Measurements from ENCODE around the gene RAMACL. TPM values are rescaled to one million over a fixed set of nuclear protein-coding genes. Genes with fewer than 3 reads are reported as not detected.

The RAMACL gene
- total RNA-seq, 1 experiment from 2014 or later, result 0.13 TPM

DNA sequence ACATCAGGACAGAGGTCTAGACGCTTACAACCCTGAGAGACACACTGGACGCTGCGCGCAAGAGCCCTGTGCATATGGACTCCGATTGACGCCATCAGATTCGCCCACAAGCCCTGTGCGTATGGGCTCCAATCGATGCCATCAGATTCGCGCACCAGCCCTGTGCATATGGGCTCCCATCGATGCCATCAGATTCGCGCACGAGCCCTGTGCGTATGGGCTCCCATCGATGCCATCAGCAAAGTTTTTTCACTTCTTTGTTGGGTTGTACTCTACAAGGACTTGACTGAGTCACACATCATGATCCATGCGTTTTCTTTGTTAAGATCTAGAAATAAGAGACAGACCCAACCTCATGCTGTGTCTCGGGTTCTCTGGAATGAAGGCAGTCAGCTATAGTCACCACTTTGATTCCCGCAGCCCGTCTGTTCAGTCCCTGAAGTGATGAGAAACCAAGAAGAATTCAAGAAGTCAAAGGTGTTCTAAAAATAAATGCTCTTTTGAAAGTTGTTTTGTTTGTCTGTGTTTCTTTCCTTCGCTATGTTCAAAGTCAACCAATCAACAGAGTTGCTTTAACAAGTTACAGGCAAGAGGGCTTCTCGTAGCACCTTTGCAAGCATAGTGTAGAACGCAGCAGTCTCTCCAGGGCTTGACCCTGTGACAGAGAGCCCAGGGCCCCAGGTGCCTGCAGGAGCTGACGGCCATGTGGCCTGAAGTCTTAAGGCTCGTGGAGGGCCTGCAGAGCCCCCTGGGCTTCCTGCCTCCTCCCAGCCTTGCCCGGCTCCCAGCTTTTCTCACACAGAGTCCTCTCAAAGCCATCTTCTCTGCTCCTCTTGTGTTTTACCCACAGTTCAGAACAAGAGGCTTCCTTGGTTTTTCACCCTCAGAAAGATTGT lies 32.6 kb upstream of the RAMACL start:
- in situ Hi-C loops (cut with HindIII; ENCODE audit: low pct_unique_long_range_greater_than_20kb, low sequenced_read_pairs), result no loop called here
- Histone ChIP-seq H3K27me3 (ENCODE audit: control insufficient read depth, insufficient read depth, low read length) (peaks cover 14% of the 10 kb centered on the region; the same call in 1 of the 2 replicates), H3K4me1 (ENCODE audit: control insufficient read depth, insufficient read depth, low read length) (no peaks in the 10 kb centered on the region), H3K9me3 (ENCODE audit: control insufficient read depth, insufficient read depth, low read depth, low read length) (no peaks in the 10 kb centered on the region), H3K4me3 (ENCODE audit: low read depth in 2 of 2, low read length in 2 of 2) (no peak overlapping the region), H3K27ac (ENCODE audit: low read length) (no peak overlapping the region), H3K36me3 (ENCODE audit: control insufficient read depth, insufficient read depth, low read length) (no peaks in the 10 kb centered on the region)
- intact Hi-C loops (cut with micrococcal nuclease; ENCODE audit: unreplicated experiment), result no loop called here
- no peak for ATAC-seq
- DNase-seq (ENCODE audit: low read depth, low spot score), result no peak
- no peak for TF ChIP-seq REST (IDR thresholded peaks at IDR 0.05; ENCODE audit: insufficient read depth in 1 of 2, low read depth in 2 of 2, low read length in 1 of 2)
- TF ChIP-seq, protein P1, sequence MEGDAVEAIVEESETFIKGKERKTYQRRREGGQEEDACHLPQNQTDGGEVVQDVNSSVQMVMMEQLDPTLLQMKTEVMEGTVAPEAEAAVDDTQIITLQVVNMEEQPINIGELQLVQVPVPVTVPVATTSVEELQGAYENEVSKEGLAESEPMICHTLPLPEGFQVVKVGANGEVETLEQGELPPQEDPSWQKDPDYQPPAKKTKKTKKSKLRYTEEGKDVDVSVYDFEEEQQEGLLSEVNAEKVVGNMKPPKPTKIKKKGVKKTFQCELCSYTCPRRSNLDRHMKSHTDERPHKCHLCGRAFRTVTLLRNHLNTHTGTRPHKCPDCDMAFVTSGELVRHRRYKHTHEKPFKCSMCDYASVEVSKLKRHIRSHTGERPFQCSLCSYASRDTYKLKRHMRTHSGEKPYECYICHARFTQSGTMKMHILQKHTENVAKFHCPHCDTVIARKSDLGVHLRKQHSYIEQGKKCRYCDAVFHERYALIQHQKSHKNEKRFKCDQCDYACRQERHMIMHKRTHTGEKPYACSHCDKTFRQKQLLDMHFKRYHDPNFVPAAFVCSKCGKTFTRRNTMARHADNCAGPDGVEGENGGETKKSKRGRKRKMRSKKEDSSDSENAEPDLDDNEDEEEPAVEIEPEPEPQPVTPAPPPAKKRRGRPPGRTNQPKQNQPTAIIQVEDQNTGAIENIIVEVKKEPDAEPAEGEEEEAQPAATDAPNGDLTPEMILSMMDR (IDR thresholded peaks at IDR 0.05), result no peak
- TF ChIP-seq TCF7L2 (IDR thresholded peaks at IDR 0.05; ENCODE audit: low read depth, low read length), result no peak
- no TSS peak for BruUV-seq (replicated peaks)
- ChIA-PET CTCF (no interaction called here), POLR2A (no interaction called here)

GRCh38 chr6:166618251-166618650 lies 31.8 kb upstream of the RAMACL start:
- in situ Hi-C loops (cut with HindIII; ENCODE audit: low pct_unique_long_range_greater_than_20kb, low sequenced_read_pairs), result no loop called here
- Histone ChIP-seq H3K27ac (ENCODE audit: low read length) (no peak overlapping the region), H3K4me1 (ENCODE audit: control insufficient read depth, insufficient read depth, low read length) (no peaks in the 10 kb centered on the region), H3K36me3 (ENCODE audit: control insufficient read depth, insufficient read depth, low read length) (no peaks in the 10 kb centered on the region), H3K27me3 (ENCODE audit: control insufficient read depth, insufficient read depth, low read length) (peaks cover 9% of the 10 kb centered on the region; the same call in 1 of the 2 replicates), H3K4me3 (ENCODE audit: low read depth in 2 of 2, low read length in 2 of 2) (no peak overlapping the region), H3K9me3 (ENCODE audit: control insufficient read depth, insufficient read depth, low read depth, low read length) (no peaks in the 10 kb centered on the region)
- ChIA-PET POLR2A (no interaction called here), CTCF (no interaction called here)
- TF ChIP-seq REST (IDR thresholded peaks at IDR 0.05; ENCODE audit: insufficient read depth in 1 of 2, low read depth in 2 of 2, low read length in 1 of 2) (no peak), SIN3A (IDR thresholded peaks at IDR 0.05; ENCODE audit: borderline replicate concordance, insufficient read depth, low read depth, low read length) (no peak), POLR2AphosphoS5 (IDR thresholded peaks at IDR 0.05; ENCODE audit: low read depth, low read length) (no peak)
- ATAC-seq (no peak), DNase-seq (ENCODE audit: low read depth, low spot score) (no peak)
- BruUV-seq (replicated peaks), result no TSS peak
- intact Hi-C loops (cut with micrococcal nuclease; ENCODE audit: unreplicated experiment), result no loop called here
